GM19452 (cell line): ENCODE results near the gene LRRC7.

ENCODE experiments used
- ATAC-seq: cut with Tn5 transposase; IDR thresholded peaks from one replicate; pipeline ENCODE4 v1.9.1; 2021; ENCODE audit not compliant: unreplicated experiment

Gene LRRC7

GRCh38 chr1:69587391-69587790, 19.7 kb downstream of the LRRC7 start:
- no peak for ATAC-seq

DNA sequence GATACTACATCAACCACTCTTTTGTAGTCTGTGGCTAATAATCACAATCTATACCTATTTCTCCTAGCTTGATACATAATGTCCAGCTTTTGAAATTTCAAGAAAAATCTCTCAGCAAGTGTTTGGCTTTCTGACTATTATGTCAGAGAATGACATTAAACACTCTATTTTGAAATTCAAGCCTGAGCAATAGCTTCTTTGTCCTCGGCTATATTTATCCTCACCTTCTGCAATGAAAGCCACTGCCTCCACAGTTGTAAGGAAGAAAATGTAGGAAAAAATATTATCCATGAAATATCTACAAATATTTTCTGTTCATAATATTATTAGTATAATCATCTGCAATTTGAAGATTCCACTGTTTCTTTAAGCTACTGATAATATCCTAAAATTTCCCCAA, 22.1 kb downstream of the LRRC7 start:
- ATAC-seq: no peak

DNA sequence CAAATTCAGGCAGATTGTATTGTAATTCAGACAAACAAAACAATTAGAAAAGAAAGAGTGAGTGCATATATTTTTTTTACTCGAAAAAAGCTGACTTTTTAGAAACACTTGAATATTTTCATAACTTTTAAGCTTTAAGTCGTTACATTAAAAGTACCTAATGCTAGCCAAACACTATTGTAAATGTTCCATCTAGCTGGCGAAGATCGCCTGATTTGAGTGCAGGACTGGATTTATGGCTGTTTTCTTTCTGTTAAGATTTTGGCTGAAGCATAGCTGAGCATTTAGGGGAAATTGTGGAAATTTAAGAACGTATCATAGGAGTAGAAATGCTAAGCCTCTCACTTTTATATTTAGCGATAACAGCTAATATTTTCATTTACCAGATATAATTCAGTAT, 24.6 kb downstream of the LRRC7 start:
- no peak for ATAC-seq

GRCh38 chr1:69595486-69595885, 27.8 kb downstream of the LRRC7 start:
- no peak for ATAC-seq

DNA sequence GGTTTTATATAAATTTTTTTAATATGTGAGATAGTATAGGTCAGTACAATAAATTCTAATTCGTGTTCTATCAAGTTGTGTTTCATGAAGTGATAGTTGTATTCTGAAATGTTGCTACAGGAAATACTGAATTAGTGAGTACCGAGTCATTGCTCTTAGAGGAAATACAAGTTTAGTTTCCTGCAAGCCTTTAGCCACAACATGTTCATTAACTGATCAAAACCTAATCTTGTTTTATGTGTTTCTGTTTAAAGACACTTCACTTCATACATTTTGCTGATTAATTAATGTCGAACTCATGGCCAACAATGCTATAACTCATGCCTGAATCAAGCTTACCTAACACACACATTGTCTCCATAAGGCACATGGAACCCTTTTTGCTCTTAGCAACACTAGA, 43.6 kb downstream of the LRRC7 start:
- ATAC-seq: no peak

DNA sequence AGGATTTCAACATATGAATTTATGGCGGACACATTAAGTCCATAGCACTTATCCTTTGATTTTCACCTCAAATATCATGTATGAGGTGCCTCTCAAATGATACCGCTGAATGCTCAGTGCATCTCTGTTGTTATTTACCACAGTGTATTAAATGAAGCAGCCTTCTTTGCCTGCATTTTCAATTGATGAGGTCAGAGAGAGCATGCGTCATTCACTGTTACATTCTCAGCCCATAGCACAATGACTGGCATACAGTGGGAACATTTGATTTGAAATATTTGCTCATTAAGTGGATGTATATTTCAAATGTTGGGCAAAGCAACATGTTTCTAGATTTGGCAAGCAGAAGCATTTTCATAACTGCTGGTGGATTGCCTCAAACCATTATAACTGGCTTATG, 45.7 kb downstream of the LRRC7 start:
- no peak for ATAC-seq

DNA sequence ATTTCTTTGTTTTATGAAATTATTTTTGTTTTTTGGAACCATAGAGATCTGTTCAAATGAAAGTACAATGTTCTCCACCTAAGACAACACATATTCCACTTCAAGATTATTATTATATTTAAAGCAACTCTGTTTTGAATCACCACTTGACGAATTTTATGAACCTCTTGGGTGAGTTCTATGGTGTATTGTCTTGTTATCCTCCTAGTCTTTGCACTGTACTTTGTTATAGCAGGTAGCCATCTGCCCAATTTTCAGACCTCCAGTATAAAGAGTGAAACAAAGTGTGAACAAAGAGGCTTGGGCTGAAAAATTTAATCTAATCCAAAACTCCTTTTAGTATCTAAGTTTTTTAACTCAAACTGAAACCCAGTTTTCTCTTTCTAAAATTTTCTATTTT, 71.0 kb downstream of the LRRC7 start:
- no peak for ATAC-seq

GRCh38 chr1:69639159-69639558, 71.4 kb downstream of the LRRC7 start:
- no peak for ATAC-seq

DNA sequence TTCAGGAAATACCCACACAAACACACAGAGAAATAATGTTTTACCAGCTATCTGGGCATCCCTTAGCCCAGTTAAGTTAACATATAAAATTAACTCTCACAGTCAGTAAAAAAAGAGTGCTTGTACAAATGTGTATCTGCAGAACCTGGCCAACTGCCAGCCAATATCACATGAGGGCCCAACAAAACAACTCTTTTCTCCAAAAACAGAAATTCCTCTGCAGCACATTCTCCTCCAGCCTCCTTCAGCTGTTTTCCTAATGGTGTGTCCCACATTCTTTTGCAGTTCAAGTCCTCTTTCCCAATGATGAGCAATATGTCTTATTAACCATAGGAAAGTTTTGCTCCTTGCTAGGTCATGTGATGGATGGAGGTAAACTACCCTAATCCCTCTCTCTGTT, 75.5 kb downstream of the LRRC7 start:
- ATAC-seq: no peak

DNA sequence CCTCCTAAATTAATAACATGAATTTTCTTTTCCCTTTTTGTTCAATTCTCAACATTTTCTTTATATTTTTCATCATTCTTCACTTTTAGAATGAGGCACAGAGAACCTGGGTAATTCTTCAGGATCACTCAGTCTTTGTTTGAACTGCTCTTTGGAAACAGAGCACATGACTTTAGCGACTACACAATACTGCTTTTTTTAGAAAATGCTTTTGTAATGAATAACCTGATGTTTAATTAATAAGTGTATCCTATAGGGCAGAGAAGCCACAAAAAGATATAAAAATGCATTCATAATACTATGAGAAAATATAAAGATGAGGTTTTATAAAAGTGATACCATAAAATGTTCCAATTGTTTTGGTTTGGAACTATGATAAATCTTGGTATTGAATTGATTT, 77.8 kb downstream of the LRRC7 start:
- no peak for ATAC-seq

DNA sequence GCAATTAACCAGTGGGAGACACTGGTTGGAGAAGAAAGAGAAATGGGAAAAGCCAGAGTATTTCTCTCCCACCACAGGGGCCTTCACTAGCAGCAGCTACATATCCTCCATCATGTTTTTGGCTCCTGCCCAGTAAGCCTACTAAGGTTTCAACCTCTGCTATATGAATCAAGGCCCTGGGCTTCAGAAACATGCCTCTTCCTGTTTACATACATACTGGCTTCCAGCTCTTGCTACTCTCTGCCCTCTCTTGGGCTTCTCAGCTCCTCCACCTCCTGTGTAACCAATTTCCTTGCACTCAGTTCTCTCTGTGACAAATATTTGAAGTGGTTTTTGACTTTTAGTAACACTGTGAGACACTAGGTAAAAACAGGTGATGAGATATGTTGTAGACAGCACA, 80.8 kb downstream of the LRRC7 start:
- no peak for ATAC-seq

- no peak for ATAC-seq
These were observed 81.8 kb downstream of the LRRC7 start for GRCh38 chr1:69649383-69649990.

DNA sequence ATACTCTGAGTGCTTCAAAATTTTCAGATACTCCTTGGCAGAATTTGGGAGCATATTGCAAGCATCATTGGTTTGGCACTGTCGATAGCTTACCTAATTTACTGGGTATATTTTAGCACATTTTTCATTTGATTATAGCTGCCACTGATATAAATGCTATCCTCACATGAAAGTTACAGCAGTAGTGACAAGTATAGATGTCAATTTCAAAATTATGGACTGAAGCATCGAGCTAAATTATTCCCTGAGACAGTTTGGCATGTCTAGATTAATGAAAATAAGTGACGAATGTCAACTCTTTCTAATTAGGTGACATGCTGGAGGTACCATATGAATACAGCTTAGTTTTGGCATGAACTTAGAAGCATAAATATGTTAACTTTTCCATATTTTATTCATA, 83.1 kb downstream of the LRRC7 start:
- no peak for ATAC-seq

GRCh38 chr1:69651656-69652055, 83.9 kb downstream of the LRRC7 start:
- no peak for ATAC-seq

DNA sequence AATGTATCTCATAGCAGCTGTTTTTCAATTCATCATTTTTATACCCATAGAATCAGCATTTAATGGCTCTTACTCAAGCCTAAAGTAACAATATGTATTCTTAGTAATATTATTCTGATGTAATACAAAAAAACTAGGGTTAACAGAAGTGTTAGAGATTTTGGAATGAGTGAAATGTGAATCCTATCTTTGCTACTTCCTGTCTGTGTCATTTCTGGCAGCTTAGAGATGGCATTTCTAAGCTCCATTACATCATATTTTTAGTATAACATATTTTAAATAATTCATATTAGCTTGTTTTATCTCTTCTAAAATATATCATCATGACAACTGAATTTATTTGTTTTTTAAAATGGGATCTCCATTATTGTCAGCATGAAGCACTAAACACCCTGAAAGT, 90.2 kb downstream of the LRRC7 start:
- no peak for ATAC-seq

DNA sequence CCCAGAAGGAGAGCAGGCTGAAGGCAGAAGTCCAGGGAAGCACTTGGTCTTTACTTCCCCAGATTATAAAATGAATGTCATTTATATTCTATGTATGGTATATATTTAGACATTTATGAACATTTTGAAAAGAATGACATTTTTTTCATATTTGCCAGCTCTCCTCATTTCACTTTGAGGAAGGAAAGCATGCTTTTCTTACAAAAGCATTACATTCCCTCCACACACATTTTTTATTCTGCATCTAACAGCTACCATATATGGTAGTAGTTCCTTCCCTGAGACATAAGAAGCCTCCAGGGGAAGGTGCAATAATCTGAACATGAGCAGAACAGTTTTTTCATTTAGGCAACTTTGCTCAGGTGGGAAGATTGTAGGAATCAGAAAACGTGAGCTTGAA, 94.0 kb downstream of the LRRC7 start:
- ATAC-seq: no peak

DNA sequence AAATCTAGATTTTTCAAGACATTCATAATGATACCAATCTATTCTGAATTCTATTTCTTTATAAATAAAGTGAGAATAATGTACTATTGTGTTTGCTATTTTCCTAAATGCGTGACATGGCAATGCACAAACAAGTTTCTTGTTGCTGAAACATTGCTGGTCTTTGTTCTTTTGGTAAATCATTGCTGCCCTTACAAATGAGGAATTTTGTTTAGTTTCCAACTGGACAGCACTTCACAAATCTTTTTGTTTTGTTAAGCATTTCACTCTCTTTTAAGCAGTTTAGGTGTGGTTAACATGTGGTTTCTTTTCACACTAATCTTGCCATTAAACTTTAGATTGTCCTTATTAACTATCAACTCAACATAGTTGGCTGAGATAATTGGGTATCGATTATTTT, 94.6 kb downstream of the LRRC7 start:
- ATAC-seq: no peak

GRCh38 chr1:69671363-69672010, 103.8 kb downstream of the LRRC7 start:
- no peak for ATAC-seq

- ATAC-seq: no peak
These were observed 105.6 kb downstream of the LRRC7 start for GRCh38 chr1:69673321-69673720.

GRCh38 chr1:69679965-69680364, 112.2 kb downstream of the LRRC7 start:
- ATAC-seq: no peak

DNA sequence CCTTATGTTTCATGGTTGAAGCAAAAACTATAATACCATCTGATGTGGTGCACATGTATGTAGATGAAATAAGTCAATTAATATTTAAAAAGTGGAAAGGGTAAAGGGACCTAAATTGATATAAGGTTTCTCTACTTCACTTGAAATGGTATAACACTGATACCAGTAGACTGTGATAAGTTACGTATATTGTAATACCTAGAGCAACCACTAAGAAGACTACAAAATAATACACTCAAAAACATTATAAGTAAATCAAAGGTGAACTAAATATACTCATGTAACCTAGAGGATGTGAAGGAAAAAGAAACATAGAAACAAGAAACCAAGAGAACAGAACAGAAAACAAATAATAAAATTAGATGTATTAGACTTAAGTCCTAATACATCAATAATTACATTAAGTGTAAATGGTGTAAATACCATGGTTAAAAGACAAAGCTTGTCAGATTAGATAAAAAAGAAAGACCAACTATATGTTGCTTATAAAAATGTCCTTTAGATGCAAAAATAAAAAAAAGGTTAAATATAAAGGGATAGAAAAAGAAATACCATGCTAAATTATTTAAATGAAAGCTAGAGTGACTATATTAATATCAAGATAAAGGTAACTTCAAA, 118.8 kb downstream of the LRRC7 start:
- ATAC-seq: no peak

- no peak for ATAC-seq
These were observed 120.5 kb downstream of the LRRC7 start for GRCh38 chr1:69688193-69688592.

DNA sequence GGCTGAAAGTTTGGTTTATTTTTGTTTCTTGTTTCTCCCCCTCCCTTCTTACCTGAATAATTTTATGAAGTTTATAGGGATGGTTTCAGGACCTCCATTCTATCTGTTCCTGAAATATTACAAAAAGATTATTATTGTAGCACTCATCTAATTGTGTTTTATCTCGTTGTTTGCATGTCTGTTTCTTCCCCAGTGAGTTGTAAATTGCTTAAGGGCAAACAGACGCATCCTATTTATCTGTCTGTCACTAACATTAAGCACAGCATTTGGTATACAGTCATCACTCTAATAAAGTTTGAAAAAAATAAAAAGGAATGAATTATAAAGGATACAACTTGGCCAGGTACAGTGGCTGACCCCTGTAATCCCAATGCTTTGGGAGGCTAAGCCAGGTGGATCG, 123.5 kb downstream of the LRRC7 start:
- no peak for ATAC-seq
